SHP77 treated with DMSO at 0.1 percent for 48 hours (cell line): ENCODE measurements around the gene DSCAML1.
A peak's percentile ranks its signal among the peaks of the same experiment; 100 is the strongest.

Experiments
- DNase-seq: peaks from one replicate; lab custom pipeline; 2025; lab: John Stamatoyannopoulos, UW

DSCAML1 gene

GRCh38 chr11:117796872-117797529 is at the start of gene DSCAML1:
Gene DSCAML1, minus strand, starts transcription at chr11:117797216. Its CDS starts 137 bp downstream, at chr11:117797079.
- DNase-seq = no peak

GRCh38 chr11:117843666-117844484 is 46.9 kb upstream of the DSCAML1 start:
- DNase-seq = no peak

- no peak for DNase-seq
These were observed 45.3 kb upstream of the DSCAML1 start for GRCh38 chr11:117842131-117842941.

GRCh38 chr11:117841551-117842031 is 44.6 kb upstream of the DSCAML1 start:
- DNase-seq = no peak

GRCh38 chr11:117840881-117841550 is 44.0 kb upstream of the DSCAML1 start:
- DNase-seq = no peak

- no peak for DNase-seq
These were observed 43.2 kb upstream of the DSCAML1 start for GRCh38 chr11:117839936-117840813.

GRCh38 chr11:117839380-117839881 is 42.4 kb upstream of the DSCAML1 start:
- DNase-seq = no peak

GRCh38 chr11:117838901-117839300 is 41.9 kb upstream of the DSCAML1 start:
- DNase-seq = no peak

GRCh38 chr11:117837791-117838190 is 40.8 kb upstream of the DSCAML1 start:
- DNase-seq = no peak

- DNase-seq = no peak
These were observed 40.2 kb upstream of the DSCAML1 start for GRCh38 chr11:117837070-117837776.

- DNase-seq = no peak
These were observed 39.3 kb upstream of the DSCAML1 start for GRCh38 chr11:117836077-117836960.

- DNase-seq = no peak
These were observed 38.6 kb upstream of the DSCAML1 start for GRCh38 chr11:117835576-117835975.

- DNase-seq = no peak
These were observed 37.9 kb upstream of the DSCAML1 start for GRCh38 chr11:117834838-117835443.

- no peak for DNase-seq
These were observed 37.2 kb upstream of the DSCAML1 start for GRCh38 chr11:117834068-117834810.

- DNase-seq = peak; percentile 79
These were observed 36.4 kb upstream of the DSCAML1 start for GRCh38 chr11:117833401-117833891.

- no peak for DNase-seq
These were observed 35.5 kb upstream of the DSCAML1 start for GRCh38 chr11:117832511-117832910.

- no peak for DNase-seq
These were observed 34.8 kb upstream of the DSCAML1 start for GRCh38 chr11:117831661-117832415.
